HG03175 (cell line): ENCODE measurements around the gene VWA8.
A peak's percentile ranks its signal among the peaks of the same experiment; 100 is the strongest.
"Not testable (repeated sequence)": the region's sequence is repeated elsewhere in the genome, so short reads cannot be mapped to it uniquely, and the experiment has no call there.

Experiments
- ATAC-seq: cut with Tn5 transposase; IDR thresholded peaks from one replicate; pipeline ENCODE4 v1.9.1; 2021; ENCODE audit warnings: mild to moderate bottlenecking, moderate library complexity; ENCODE audit not compliant: unreplicated experiment

Gene VWA8

GRCh38 chr13:41565216-41565615, 395.7 kb downstream of the VWA8 start:
- ATAC-seq: no peak

- ATAC-seq: no peak
These were observed 396.9 kb downstream of the VWA8 start for GRCh38 chr13:41563984-41564365.

- no peak for ATAC-seq
These were observed 397.4 kb downstream of the VWA8 start for GRCh38 chr13:41563341-41563983.

- no peak for ATAC-seq
These were observed 398.2 kb downstream of the VWA8 start for GRCh38 chr13:41562541-41563178.

DNA sequence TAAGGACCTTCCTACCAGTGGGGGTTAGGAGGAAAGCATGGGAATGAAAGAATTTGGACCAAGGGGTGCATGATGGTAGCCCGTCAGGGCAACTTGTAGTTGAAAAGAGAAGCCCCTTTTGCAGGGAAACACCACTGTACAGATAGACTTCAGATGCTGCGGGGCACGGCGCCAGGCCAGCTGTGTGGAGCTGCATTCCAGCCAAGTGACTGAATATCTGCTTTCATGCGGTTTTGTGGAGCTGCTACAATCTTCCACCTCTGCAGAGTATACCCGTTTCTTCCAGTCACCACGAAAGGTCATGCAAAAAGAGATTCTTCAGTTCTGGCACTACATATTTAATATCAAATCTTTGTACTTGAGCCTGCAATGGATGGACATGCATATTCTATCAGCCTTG, 398.8 kb downstream of the VWA8 start:
- no peak for ATAC-seq

- no peak for ATAC-seq
These were observed 399.7 kb downstream of the VWA8 start for GRCh38 chr13:41561170-41561569.

GRCh38 chr13:41558781-41559560, 401.9 kb downstream of the VWA8 start:
- ATAC-seq: no peak

DNA sequence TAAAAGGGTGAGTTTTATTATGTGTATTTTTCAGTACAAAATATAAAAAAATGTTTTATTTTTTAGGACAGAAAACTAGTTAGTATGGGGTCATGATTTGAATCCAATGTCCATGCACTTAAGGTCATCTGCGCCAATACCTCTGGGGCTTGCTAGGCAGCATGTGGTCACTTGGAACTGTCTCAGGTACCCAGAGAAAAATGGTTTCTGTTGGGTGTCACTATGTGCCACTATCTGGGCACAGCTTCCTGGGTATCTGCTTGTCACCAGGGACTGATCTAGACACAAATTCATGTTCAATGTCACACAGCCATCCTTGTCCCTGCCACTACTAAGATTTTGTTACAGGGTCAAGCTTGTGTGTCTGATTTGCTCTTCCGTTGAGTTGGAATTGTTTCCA, 403.2 kb downstream of the VWA8 start:
- ATAC-seq: no peak

DNA sequence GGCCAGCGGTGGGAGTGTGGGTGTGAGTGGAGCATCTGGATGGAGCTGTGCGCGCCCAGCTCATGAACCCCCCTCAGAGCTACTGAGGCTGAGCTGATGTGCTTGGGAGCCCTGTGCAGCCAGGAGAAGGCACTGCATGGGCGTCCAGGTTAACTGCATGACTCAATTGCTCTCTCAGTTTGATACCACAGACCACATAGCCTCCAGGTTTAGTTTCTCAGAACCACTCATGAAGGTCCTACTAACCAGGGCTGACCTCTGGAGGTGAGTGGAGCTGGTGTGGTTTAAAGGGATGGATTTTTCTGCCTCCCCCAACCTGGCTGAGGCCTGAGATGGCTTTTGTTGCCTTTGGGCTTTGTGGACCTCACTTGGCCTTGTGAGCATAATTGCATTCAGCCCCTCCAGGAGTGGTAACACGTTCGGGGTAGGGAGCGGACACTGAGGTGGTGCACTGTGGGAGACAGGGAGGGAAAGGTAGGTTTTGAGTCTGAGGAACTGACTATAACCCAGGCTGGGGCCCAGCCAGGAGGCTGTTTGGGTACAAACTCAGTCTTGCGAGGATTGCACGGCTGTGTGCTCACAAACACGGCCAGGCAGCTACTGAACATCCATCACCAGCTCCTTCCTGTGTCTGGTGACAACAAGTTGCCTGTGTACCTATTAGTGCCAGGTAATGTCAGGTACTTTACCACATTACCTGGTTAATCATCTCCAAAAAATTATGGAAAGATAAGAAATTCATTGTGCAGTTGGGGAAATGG, 406.1 kb downstream of the VWA8 start:
- ATAC-seq: peak; percentile 87

GRCh38 chr13:41554180-41554579, 406.7 kb downstream of the VWA8 start:
- ATAC-seq: peak; percentile 6

DNA sequence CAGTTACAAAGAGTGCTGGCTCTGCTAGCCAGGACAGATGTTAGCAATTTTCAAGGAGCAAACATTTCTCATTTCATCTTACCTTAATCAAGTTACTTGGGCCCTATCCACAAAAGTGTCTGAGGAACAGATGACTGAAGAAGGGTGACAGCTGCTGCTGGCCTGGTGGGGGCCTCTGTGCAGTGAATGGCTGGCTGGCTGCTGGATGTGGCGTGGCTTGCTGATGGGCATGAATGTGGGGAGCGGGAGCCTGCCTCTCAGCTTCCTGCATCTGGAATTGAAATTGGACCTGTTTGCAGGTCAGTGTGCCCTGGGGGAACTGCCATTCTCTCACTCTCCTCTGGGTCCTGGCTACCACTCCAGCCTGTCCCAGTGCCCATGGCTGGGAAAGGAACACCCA, 408.9 kb downstream of the VWA8 start:
- ATAC-seq: no peak

- no peak for ATAC-seq
These were observed 410.6 kb downstream of the VWA8 start for GRCh38 chr13:41550276-41550675.

- no peak for ATAC-seq
These were observed 411.4 kb downstream of the VWA8 start for GRCh38 chr13:41549491-41549890.

DNA sequence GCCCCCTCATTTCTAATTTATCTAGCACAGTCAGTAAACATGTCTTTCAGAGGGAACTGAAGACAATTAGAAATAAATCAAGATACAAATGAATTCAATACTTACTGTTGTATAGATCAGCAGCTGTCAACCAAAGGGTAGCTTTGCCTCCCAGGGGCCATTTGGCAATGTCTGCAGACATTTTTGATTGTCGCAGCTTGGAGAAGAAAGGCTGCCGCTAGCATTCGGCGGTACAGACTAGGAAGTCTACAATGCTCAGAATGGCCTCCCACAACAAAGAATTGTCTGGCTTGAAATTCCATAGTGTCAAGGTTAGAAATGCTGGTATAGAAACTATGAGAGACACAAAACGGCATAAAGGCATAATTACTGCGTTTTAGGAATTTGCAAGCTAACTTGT, 412.0 kb downstream of the VWA8 start:
- no peak for ATAC-seq

GRCh38 chr13:41548031-41548430, 412.9 kb downstream of the VWA8 start:
- no peak for ATAC-seq

GRCh38 chr13:41547251-41548000, 413.5 kb downstream of the VWA8 start:
- ATAC-seq: no peak

DNA sequence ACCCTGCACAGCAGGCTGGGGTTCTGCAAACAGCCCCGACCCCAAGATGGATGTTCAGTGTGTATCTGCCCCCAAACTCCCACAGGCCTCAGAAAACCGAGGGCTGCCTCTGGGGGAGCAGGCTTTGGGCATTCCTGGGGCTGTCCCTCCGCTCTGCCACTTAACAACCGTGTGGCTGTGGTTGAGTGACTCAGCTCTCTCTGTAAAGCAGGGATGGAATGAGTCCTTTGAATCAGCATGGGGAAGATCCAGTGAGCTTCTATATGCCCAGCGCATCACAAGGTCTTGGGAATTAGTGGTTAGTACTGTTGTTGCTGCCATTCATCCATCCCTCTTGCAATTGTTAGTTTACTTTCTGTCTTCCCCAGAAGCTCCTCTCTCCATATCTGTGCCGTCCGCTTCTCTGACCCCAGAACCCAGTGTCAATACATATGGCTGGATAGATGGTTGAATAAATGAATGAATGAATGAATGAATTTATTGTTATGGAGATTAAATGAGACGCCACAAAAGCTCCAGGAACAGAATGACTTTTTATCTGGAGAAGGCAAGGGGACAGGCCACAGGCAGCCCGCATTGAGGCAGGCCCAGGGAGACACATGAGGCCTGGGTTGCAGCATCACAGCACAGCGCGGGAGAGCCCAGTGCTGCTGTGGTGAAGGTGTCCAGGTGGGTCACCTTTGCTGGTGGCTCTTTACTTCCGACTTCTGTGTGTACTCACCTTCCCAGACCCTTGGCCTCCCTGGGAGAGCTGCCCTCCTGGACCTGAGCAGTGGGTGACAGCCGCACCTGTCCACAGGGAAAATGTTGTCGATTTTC, 414.3 kb downstream of the VWA8 start:
- ATAC-seq: no peak

DNA sequence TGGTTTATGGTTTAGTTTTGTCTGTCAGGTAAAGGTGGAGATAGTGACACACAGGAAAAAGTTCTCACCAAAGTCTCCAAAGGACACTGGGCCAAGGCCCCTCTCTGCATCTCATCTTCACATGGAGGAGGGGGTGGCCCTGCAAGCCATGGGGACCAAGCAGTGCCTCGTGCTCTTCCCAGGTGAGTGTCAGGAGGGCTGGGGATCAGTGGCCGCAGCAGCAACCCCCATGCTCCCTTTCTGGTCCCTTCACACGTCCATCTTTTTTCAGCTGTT, 415.5 kb downstream of the VWA8 start:
- no peak for ATAC-seq

DNA sequence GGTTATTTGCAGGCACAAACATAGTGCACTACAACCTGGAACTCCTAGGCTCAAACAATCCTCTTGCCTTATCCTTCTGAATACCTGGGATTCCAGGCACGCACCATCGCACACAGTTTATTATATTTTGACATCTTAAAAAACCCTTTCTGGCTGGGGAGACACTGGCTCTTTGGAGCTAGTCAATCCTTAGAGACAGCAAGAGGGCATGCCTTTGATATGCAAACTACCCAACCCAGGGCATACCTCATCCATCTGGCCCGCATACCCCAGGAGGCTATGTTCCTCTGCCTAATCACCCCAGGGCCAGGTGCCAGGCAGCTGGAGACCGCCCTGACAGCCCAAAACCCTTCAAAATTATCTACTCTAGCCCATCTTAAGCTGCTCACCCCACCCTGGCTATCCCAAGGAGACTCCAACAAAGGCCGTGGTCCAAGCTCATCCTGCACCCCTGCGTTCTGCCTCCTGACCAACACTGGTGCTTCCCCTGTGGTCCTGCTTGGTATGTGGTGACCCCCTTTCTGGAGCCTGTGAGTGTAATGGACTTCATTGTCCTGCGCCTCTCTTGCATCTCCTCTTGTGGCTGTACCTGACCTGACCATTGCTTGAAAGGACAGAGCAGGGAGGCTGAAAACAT, 417.1 kb downstream of the VWA8 start:
- no peak for ATAC-seq

GRCh38 chr13:41542799-41543198, 418.1 kb downstream of the VWA8 start:
- not testable (repeated sequence) for ATAC-seq
